Lower lobe of right lung (tissue), 2 donors: ENCODE results near the gene GDPGP1. TPM values are rescaled to one million over a fixed set of nuclear protein-coding genes. Genes with fewer than 3 reads are reported as not detected.
A peak's percentile ranks its signal among the peaks of the same experiment; 100 is the strongest.

Experiments used
- ATAC-seq, 2 donors: fragments of 200-7000 bp; cut with Tn5 transposase; one replicate each; pipeline ENCODE4 v1.9.1; 2020 to 2022; ENCODE audit warnings: mild to moderate bottlenecking in 2 of 2, moderate library complexity in 2 of 2
- DNase-seq: peaks from one replicate; pipeline ENCODE4 v3.0.0-alpha.2; 2020
- H3K27ac ChIP-seq: fragments of 200-600 bp; one replicate; pipeline ENCODE4 v1.8.0; 2022
- H3K27me3 ChIP-seq: fragments of 200-600 bp; one replicate; pipeline ENCODE4 v1.8.0; 2022; ENCODE audit warnings: low read depth
- H3K36me3 ChIP-seq: fragments of 200-600 bp; one replicate; pipeline ENCODE4 v1.8.0; 2022; ENCODE audit warnings: mild to moderate bottlenecking
- H3K4me1 ChIP-seq: fragments of 200-600 bp; one replicate; pipeline ENCODE4 v1.8.0; 2022
- H3K4me3 ChIP-seq: fragments of 200-600 bp; one replicate; pipeline ENCODE4 v1.8.0; 2022; ENCODE audit warnings: mild to moderate bottlenecking
- H3K9me3 ChIP-seq: fragments of 200-600 bp; one replicate; pipeline ENCODE4 v1.8.0; 2022
- intact Hi-C: fragments of 100-400 bp; cut with DNase I; formaldehyde crosslinking; loops from one replicate; pipeline ENCODE4 v1.11.0; 2022
- total RNA-seq: library from RNA; stranded (reverse); fragmentation: NEBNext Ultra II Directional; extraction: Animal tissue kit (Norgen Biotek cat#: 25700); gene quantifications from one replicate; pipeline ENCODE4 v1.2.1, GENCODE V29; 2021
- TF ChIP-seq, protein P1 (sequence below): fragments of 200-600 bp; IDR thresholded peaks from one replicate; pipeline ENCODE4 v1.8.0; 2022; ENCODE audit warnings: antibody characterized with exemption, mild to moderate bottlenecking
- donor health status: DM: no; HTN: yes; CAD: no; lungs with severe emphysema.

Gene GDPGP1
- total RNA-seq, 1 donor from 2014 or later = 13.1 TPM

DNA sequence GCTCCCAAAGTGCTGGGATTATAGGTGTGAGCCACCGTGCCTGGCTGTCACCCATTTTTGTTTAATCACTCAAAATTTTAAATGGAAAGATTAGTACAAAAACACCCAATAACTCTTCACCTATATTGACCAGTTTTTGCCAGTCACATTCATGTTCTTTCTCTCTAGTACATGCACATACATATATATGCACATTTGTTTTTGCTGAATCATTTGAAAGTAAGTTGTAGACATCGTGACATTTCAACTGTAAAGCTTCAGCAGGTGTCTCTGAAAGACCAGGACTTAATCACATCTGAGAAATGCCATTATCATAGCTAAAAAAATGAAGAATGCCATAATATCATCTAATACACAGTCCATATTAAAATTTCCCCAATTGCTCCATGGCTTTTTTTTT lies 39.4 kb upstream of the GDPGP1 start:
- no peaks in the 10 kb centered on the region for H3K9me3 ChIP-seq
- H3K4me3 ChIP-seq = no peak overlapping the region
- ATAC-seq (no peak), DNase-seq (no peak)
- intact Hi-C loops = no loop called here
- TF ChIP-seq, protein P1, sequence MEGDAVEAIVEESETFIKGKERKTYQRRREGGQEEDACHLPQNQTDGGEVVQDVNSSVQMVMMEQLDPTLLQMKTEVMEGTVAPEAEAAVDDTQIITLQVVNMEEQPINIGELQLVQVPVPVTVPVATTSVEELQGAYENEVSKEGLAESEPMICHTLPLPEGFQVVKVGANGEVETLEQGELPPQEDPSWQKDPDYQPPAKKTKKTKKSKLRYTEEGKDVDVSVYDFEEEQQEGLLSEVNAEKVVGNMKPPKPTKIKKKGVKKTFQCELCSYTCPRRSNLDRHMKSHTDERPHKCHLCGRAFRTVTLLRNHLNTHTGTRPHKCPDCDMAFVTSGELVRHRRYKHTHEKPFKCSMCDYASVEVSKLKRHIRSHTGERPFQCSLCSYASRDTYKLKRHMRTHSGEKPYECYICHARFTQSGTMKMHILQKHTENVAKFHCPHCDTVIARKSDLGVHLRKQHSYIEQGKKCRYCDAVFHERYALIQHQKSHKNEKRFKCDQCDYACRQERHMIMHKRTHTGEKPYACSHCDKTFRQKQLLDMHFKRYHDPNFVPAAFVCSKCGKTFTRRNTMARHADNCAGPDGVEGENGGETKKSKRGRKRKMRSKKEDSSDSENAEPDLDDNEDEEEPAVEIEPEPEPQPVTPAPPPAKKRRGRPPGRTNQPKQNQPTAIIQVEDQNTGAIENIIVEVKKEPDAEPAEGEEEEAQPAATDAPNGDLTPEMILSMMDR = no peak
- H3K27ac ChIP-seq = no peak overlapping the region
- H3K27me3 ChIP-seq = no peaks in the 10 kb centered on the region
- H3K4me1 ChIP-seq = peaks cover 37% of the 10 kb centered on the region
- H3K36me3 ChIP-seq = no peaks in the 10 kb centered on the region

DNA sequence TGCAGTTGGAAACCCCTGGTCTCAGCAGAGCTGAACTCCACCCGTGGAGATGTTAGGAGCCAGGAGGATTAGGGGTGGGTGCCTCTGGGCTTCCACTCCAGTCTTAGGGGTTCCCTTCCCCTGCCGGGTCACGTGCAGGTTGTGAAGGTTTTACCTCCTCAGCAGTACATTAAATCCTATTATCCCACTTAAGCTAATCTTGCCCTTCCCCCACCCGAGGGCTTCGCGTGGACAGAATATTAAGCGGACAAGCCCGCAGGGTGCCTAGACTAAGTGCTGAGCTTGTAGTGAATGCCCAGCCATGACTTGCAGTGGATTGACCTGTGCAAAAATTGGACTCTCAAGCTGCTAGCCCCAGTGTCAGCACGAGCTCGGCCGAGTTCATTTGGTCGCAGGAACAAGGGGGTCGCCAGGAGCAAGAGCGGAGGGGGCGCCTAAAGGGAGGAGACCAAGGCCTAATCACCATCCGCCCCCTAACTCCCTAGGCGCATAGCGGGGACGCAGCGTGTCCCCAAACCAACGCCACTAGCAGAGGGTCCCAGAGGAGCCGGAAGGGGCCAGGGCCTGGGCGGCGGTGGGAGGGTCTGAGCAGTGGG lies 33.4 kb upstream of the GDPGP1 start:
- ATAC-seq = peak in 1 of 2 donors; percentile 1
- peak overlapping the region; percentile 80 for H3K27ac ChIP-seq
- peaks cover 23% of the 10 kb centered on the region for H3K4me1 ChIP-seq

DNA sequence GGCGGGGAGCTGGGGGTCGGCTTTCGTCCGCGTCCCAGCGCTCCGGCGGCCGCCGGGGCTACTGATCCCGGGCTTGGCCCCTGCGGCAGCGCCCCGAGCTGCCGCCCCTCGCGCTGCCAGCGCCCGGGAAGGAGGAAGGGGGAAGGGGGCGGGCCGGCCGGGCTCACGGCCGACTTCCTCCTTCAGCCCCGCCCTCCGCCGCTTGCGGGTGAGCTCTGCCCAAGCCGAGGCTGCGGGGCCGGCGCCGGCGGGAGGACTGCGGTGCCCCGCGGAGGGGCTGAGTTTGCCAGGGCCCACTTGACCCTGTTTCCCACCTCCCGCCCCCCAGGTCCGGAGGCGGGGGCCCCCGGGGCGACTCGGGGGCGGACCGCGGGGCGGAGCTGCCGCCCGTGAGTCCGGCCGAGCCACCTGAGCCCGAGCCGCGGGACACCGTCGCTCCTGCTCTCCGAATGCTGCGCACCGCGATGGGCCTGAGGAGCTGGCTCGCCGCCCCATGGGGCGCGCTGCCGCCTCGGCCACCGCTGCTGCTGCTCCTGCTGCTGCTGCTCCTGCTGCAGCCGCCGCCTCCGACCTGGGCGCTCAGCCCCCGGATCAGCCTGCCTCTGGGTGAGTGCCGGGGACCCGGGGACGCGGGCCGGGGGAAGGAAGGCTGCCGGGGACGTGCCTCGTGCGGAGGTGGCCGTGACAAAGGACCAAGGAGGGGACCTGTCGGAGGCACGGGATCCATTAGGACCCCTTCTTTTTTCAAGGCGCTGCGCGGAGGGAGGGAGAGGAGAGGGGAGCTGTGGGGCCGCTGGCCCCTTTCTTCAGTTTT lies 32.7 kb upstream of the GDPGP1 start, which contains the start of gene SEMA4B:
Gene SEMA4B (plus strand): TSS at position 201 of the 814 bp plus-strand sequence. CDS start 249 bp downstream, at position 450.
- ATAC-seq = peak; percentile 93 to 94
- peak within 1 kb of the TSS; percentile 80 for H3K27ac ChIP-seq
- intact Hi-C loops = no loop called here
- H3K9me3 ChIP-seq = no peaks in the 10 kb centered on the region
- peaks cover 23% of the 10 kb centered on the region for H3K4me1 ChIP-seq
- peak; percentile 90 for DNase-seq
- H3K4me3 ChIP-seq = peak within 1 kb of the TSS; percentile 97
- TF ChIP-seq, protein P1 = no peak
- H3K36me3 ChIP-seq = peaks cover 5% of the 10 kb centered on the region
- H3K27me3 ChIP-seq = no peaks in the 10 kb centered on the region

More for the DNA sequence above, 33.4 kb upstream of the GDPGP1 start:
- no peaks in the 10 kb centered on the region for H3K36me3 ChIP-seq
- no peaks in the 10 kb centered on the region for H3K27me3 ChIP-seq
- intact Hi-C loops = no loop called here
- H3K9me3 ChIP-seq = no peaks in the 10 kb centered on the region
- H3K4me3 ChIP-seq = peak overlapping the region; percentile 97
- DNase-seq = no peak
- TF ChIP-seq, protein P1 = no peak

DNA sequence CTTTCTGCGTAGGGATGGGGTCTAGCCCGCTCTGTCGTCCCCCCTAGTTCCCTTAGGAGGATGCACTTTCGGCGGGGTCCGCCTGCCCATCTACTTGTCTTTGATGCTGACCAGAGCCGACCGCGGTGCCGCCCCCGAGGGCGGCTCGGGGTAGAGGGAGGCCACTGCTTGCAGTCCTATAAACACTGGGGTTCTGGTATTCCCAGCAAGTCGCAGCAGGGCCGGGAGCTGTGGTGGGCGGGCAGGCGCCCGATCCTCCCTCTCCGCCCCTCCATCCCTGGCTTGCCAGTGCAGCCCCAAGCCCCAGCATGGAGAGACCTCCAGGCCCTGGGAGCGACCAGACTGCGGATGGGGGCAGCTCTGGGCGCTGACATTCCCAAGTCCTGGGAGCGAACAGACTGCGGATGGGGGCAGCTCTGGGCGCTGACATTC lies 32.0 kb upstream of the GDPGP1 start:
- no peaks in the 10 kb centered on the region for H3K9me3 ChIP-seq
- no peaks in the 10 kb centered on the region for H3K27me3 ChIP-seq
- no peak for DNase-seq
- H3K4me3 ChIP-seq = peak overlapping the region; percentile 97
- H3K27ac ChIP-seq = peak overlapping the region; percentile 80
- H3K4me1 ChIP-seq = peaks cover 23% of the 10 kb centered on the region
- peaks cover 11% of the 10 kb centered on the region for H3K36me3 ChIP-seq
- intact Hi-C loops = no loop called here
- TF ChIP-seq, protein P1 = no peak
- peak; percentile 13 to 31 for ATAC-seq

DNA sequence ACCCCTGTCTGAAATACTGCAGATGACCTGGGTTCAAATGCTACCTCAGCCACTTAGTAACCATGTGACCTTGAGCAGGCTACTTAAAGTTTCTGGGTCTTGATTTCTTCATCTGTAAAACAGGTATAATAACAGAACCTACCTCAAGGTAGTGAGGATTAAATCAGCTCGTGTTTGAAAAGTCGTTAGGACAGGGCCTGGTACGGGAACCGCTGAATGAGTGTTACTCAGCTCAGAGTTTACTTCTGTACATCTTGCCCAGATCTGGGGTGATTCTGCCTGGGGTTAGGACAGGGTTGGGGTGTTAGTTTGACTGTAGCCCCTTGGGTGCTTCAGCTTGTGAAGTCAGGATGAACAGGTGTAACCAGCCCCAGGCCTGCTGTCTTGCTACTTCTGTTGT lies 31.1 kb upstream of the GDPGP1 start:
- no peak for ATAC-seq
- H3K4me1 ChIP-seq = peaks cover 23% of the 10 kb centered on the region

More for the DNA sequence above, 31.1 kb upstream of the GDPGP1 start:
- H3K27ac ChIP-seq = no peak overlapping the region
- no peaks in the 10 kb centered on the region for H3K27me3 ChIP-seq
- DNase-seq = no peak
- no peaks in the 10 kb centered on the region for H3K9me3 ChIP-seq
- TF ChIP-seq, protein P1 = no peak
- H3K36me3 ChIP-seq = peaks cover 16% of the 10 kb centered on the region
- intact Hi-C loops = no loop called here
- peak overlapping the region; percentile 97 for H3K4me3 ChIP-seq
